Liver (tissue), 5 donors: ENCODE measurements around the gene ITGA4. TPM values are rescaled to one million over a fixed set of nuclear protein-coding genes. Genes with fewer than 3 reads are reported as not detected.

Experiments used
- GABPA ChIP-seq, 2 donors: IDR thresholded peaks in 1 of 2; conservative IDR thresholded peaks in 1 of 2; 2 replicates each; pipeline ENCODE4 v1.6.1; 2016; ENCODE audit warnings: antibody characterized with exemption in 2 of 2, mild to moderate bottlenecking in 1 of 2, moderate library complexity in 1 of 2
- polyA plus RNA-seq, 2 donors: library from polyadenylated mRNA; stranded (reverse) in 1 of 2; unstranded in 1 of 2; fragments of 200-250 nt in 1 of 2; fragments of >200 nt in 1 of 2; fragmentation: Nextera tagmentation in 1 of 2; extraction: Ambion mirVana in 1 of 2; gene quantifications; one replicate each; pipeline versions ENCODE4 v1.2.1 to v1.2.3, GENCODE V29; 2013 to 2015
- total RNA-seq, 2 donors: library from RNA; depleted of rRNA; stranded (reverse); fragments of >200 nt; gene quantifications; one replicate each; pipeline ENCODE4 v1.2.3, GENCODE V29; 2014
- donor health status: healthy.
- donor health status: healthy.
- donor health status: healthy.

Gene ITGA4
- total and polyA plus RNA-seq, 4 donors, result 1.6 to 142 (median 4.1) TPM

- no peak for TF ChIP-seq GABPA (IDR thresholded peaks at IDR 0.05 in 1 of 2, conservative IDR thresholded peaks at IDR 0.05 in 1 of 2)
Measured at GRCh38 chr2:181585732-181586131, 128.5 kb downstream of the ITGA4 start (continued).

Other genes starting within 250 kb of the ITGA4 start
- under 1 TPM in 1 of 2 donors, not detected in 1; 0.79 TPM for gene CERKL, start 199.7 kb downstream of the ITGA4 start, total RNA-seq
- under 1 TPM in 1 of 2 donors, not detected in 1; 0.50 TPM for gene CERKL, start 199.7 kb downstream of the ITGA4 start, polyA plus RNA-seq
- not detected for gene NEUROD1, start 223.1 kb downstream of the ITGA4 start, total RNA-seq
- gene NEUROD1, start 223.1 kb downstream of the ITGA4 start, polyA plus RNA-seq, result not detected